Brain microvascular endothelial cell (primary cell): ENCODE data around the gene MED9.

ENCODE experiments used
- DNase-seq: peaks from one replicate; pipeline ENCODE4 v3.0.0-alpha.2; 2020
- H3K27ac ChIP-seq: fragments of 250-450 bp; sonication (Bioruptor Pico); 2 replicates; pipeline ENCODE4 v1.5.1; 2020; ENCODE audit warnings: mild to moderate bottlenecking, moderate library complexity
- H3K27me3 ChIP-seq: fragments of 250-450 bp; sonication (Bioruptor Pico); replicated peaks from 2 replicates; pipeline ENCODE4 v1.5.1; 2020; ENCODE audit warnings: mild to moderate bottlenecking
- H3K36me3 ChIP-seq: fragments of 250-450 bp; sonication (Bioruptor Pico); replicated peaks from 2 replicates; pipeline ENCODE4 v1.5.1; 2020; ENCODE audit warnings: mild to moderate bottlenecking
- H3K4me3 ChIP-seq: 2 replicates; pipeline ENCODE4 v1.5.1; 2011; ENCODE audit warnings: low read depth, mild to moderate bottlenecking, control low read depth, low read length, moderate library complexity
- in situ Hi-C: cut with HindIII; loops from 2 replicates; pipeline ENCODE4 v1.10.0; 2017; ENCODE audit warnings: low sequenced_read_pairs, low pct_ligation_motif_present
- TF ChIP-seq, protein P1 (sequence below): IDR thresholded peaks from 2 replicates; pipeline ENCODE4 v1.5.1; 2011; ENCODE audit warnings: low read depth, mild to moderate bottlenecking, moderate library complexity, low read length, control low read depth, inconsistent platforms; ENCODE audit errors: missing control alignments

The MED9 gene

DNA sequence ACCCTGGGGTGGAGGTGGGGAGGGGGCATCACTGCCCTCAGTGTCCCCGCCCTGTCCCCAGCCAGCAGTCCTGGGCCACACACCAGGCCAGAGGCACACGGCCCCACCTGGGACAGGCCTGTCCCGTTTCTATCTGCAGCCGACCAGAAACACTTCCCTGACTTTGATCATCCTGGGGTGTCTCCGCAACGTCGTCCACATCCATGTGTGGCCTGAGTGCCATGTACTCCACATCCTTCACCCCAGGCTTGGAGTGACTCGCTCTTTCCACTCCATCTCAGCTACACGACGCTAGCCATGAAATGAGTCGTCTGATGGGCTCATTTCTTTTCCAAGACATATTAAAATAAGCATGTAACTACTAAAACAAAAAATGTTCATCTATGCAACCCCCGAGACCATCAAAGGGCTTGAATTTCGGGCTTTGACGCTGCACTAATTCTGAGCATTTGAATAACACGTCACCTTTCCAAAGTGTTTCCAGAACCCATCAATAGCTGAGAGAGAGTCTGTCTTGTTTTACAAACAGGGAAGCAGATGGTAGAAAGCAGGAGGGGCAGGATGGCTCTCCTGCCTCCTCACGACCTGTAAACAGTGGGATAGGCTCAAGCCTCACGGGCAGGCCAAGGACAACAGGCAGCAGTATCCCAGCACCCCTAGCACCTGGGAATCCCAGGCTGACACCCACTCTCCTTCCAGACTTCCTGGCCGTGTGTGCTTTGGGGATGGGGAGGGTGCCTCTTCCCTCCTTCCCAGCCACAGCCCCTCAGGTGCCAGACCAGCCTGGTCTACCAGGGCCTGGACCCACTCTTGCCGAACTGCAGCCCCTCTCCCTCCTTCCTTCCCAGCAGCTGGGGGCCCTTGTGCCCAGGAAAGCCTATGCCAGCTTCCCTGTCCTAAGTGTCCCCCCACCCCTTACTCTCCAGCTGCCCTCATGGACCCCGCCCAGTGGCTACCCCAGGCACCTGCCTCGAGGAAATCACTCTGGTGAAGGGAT lies 39.4 kb downstream of the MED9 start:
- peak; percentile 4 for DNase-seq
- TF ChIP-seq, protein P1, sequence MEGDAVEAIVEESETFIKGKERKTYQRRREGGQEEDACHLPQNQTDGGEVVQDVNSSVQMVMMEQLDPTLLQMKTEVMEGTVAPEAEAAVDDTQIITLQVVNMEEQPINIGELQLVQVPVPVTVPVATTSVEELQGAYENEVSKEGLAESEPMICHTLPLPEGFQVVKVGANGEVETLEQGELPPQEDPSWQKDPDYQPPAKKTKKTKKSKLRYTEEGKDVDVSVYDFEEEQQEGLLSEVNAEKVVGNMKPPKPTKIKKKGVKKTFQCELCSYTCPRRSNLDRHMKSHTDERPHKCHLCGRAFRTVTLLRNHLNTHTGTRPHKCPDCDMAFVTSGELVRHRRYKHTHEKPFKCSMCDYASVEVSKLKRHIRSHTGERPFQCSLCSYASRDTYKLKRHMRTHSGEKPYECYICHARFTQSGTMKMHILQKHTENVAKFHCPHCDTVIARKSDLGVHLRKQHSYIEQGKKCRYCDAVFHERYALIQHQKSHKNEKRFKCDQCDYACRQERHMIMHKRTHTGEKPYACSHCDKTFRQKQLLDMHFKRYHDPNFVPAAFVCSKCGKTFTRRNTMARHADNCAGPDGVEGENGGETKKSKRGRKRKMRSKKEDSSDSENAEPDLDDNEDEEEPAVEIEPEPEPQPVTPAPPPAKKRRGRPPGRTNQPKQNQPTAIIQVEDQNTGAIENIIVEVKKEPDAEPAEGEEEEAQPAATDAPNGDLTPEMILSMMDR: no peak
- H3K27me3 ChIP-seq: no peaks in the 10 kb centered on the region
- no peaks in the 10 kb centered on the region for H3K36me3 ChIP-seq
- in situ Hi-C loops: no loop called here
- H3K27ac ChIP-seq: no peak overlapping the region
- H3K4me3 ChIP-seq: no peak overlapping the region

- Histone ChIP-seq H3K36me3 (no peaks in the 10 kb centered on the region), H3K27me3 (no peaks in the 10 kb centered on the region), H3K27ac (no peak overlapping the region), H3K4me3 (no peak overlapping the region)
- TF ChIP-seq, protein P1: no peak
- in situ Hi-C loops: no loop called here
- no peak for DNase-seq
These were observed 40.3 kb downstream of the MED9 start for GRCh38 chr17:17516941-17517720.

GRCh38 chr17:17518014-17518413 lies 41.2 kb downstream of the MED9 start:
- TF ChIP-seq, protein P1: no peak
- no peaks in the 10 kb centered on the region for H3K36me3 ChIP-seq
- no peak overlapping the region for H3K27ac ChIP-seq
- no peaks in the 10 kb centered on the region for H3K27me3 ChIP-seq
- in situ Hi-C loops: no loop called here
- no peak for DNase-seq
- no peak overlapping the region for H3K4me3 ChIP-seq

DNA sequence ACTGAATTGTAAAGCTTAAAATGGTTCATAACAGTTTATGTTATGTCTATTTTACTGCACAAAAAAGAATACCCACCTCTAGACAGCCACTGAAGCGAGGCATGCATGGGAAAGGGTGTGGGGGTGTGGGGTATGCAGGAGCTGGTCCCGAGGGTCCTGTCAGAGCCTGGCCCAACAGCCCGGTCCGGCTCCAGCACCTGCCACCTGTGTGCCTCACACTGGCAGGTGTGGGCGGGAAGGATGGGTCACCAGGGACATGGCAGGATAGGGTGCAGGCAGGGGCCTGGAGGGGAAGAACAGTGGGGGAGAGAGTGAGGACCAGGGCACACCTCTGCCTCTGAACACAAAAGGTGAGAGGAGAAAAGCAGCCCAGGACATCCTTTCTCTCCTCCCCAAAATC lies 42.2 kb downstream of the MED9 start:
- TF ChIP-seq, protein P1: no peak
- H3K36me3 ChIP-seq: no peaks in the 10 kb centered on the region
- H3K4me3 ChIP-seq: no peak overlapping the region
- no peaks in the 10 kb centered on the region for H3K27me3 ChIP-seq
- in situ Hi-C loops: no loop called here
- no peak overlapping the region for H3K27ac ChIP-seq
- DNase-seq: no peak

- DNase-seq: no peak
- Histone ChIP-seq H3K27ac (no peak overlapping the region), H3K36me3 (no peaks in the 10 kb centered on the region), H3K4me3 (no peak overlapping the region), H3K27me3 (no peaks in the 10 kb centered on the region)
- TF ChIP-seq, protein P1: no peak
- in situ Hi-C loops: no loop called here
These were observed 43.1 kb downstream of the MED9 start for GRCh38 chr17:17519886-17520285.
